SHP77 treated with DMSO at 0.1 percent for 48 hours (cell line): ENCODE data around the gene PXDC1.
"Not testable (repeated sequence)": the region's sequence is repeated elsewhere in the genome, so short reads cannot be mapped to it uniquely, and the experiment has no call there.

Source experiments
- DNase-seq: peaks from one replicate; lab custom pipeline; 2025; lab: John Stamatoyannopoulos, UW

Gene PXDC1

GRCh38 chr6:3762359-3762758 lies 10.8 kb upstream of the PXDC1 start:
- no peak for DNase-seq

DNA sequence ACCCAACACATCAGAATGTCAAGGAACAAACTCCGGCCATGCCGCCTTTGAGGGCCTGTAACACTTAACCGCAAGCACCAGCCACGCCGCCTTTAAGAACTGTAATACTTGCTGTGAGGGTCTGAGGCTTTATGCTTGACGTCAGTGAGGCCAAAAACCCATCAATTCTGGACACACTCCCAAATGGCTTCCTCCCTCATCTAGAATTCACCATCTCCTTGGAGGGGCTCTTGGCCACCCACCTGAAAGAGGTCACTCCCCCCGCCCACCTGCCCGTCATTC lies 10.4 kb upstream of the PXDC1 start:
- no peak for DNase-seq

DNA sequence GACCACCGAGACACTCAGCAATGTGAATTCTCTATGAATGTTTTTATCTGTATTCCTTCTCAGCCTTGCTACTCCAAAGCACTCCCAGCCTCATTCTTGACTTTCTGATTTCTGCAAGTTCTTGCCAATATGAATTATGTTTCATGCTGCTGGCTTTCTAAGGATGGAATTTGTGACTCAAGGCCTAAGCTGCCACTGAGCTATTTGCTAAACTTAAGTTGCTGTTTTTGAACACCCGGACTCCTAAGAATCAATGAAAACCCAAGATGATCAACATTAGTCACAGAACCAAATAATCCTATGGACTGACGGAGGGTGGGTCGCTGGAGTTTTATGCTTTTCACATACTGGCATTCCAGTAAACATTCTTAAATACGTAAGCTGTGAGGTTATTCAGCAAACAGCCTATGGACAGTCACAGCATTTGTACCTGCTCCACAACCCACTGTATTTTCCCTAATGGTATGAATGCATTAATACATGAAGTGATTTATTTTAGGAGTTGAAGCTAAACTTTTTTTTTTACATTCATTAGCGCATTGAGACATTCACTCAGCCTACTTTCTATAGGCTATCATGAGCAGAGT lies 8.2 kb upstream of the PXDC1 start:
- DNase-seq = no peak

- no peak for DNase-seq
Observed at GRCh38 chr6:3758842-3759144, 7.3 kb upstream of the PXDC1 start.

- not testable (repeated sequence) for DNase-seq
Observed at GRCh38 chr6:3757998-3758841, 6.7 kb upstream of the PXDC1 start.

DNA sequence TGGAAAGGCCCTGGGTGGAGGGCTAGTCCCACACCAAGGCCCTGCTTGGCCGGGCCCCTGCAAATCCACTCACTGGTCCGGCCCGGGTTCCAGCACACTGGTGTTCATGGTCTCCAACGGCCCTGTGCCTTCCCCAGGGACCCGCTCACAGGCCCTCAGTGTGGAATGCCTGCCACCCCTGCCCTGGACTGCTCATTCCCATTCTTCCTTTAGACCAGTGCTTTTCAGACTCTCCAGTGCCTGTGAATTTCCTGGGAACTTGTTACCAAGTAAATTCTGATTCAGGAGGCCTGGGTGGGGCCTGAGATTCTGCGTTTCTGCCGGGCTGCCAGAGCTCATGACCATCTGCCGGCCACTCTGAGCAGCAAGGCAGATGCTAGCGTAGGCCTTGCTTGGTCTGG lies 5.7 kb upstream of the PXDC1 start:
- no peak for DNase-seq

DNA sequence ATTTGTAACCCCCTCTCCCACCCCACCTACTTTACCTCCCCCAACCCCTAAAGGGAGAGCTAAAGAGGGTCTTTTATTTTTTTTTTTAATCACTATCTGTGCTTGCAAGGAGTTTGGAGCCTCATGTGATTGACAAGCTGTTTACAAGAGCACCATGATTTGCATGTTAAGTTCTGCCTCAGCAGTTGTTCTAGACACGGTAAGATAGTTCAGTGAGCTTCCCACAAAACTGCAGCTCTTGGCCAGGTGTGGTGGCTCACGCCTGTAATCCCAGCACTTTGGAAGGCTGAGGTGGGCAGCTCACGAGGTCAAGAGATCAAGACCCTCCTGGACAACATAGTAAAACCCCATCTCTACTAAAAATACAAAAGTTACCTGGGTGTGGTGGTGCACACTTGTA lies 5.0 kb upstream of the PXDC1 start:
- no peak for DNase-seq

DNA sequence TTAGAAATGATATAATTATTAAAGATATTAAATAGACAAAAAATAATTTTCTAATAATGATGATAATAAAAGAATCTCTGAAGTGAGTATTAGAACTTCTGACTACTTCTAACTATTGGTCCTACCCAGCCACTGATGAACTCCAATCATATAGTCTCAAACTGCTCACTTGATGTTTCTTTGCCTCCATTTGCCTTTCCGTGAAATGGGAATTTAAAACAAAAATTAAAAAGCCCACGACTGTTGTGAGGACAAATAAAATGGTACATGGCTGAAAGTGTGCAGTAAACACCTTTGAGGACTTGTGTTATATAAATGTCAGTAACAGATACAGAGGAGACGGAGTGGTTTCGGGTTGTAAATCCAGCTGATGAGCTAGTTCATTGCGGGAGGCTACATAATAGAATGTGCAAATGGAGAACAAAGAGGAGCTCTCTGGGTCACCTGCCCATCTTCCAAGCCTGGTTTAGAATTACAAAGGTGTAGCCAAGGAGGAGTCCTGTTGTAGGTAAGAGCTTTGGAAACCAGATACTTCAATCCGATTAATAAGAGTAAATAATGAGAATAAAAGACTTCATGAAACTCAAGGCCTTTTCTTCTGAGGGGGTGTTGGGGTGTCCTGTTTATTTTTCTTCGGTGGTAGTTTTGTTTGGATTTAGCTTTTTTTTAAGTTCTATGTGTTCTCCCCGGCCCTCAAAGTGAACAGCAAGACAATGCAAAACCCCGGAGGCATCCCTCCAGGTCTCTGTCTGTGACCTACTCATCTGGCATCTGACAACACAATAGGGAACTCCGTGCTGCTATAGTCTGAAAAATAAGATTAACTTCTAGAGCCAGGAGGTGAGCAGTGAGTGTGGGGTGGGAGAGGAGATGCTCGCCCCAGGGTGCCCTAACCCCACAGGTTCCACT lies 4.4 kb upstream of the PXDC1 start:
- no peak for DNase-seq

- no peak for DNase-seq
Observed at GRCh38 chr6:3754776-3755175, 3.3 kb upstream of the PXDC1 start.

GRCh38 chr6:3754032-3754725 lies 2.7 kb upstream of the PXDC1 start:
- DNase-seq = not testable (repeated sequence)

- no peak for DNase-seq
Observed at GRCh38 chr6:3753228-3753835, 1.8 kb upstream of the PXDC1 start.

GRCh38 chr6:3752531-3753227 lies 1.2 kb upstream of the PXDC1 start:
- DNase-seq = no peak

- DNase-seq = no peak
Observed at GRCh38 chr6:3751730-3752530, 417 bp upstream of the PXDC1 start.

- DNase-seq = no peak
Observed at GRCh38 chr6:3750317-3751076, 1.0 kb downstream of the PXDC1 start.

- no peak for DNase-seq
Observed at GRCh38 chr6:3749977-3750316, 1.6 kb downstream of the PXDC1 start.

- no peak for DNase-seq
Observed at GRCh38 chr6:3749067-3749841, 2.3 kb downstream of the PXDC1 start.

- DNase-seq = peak; percentile 24
Observed at GRCh38 chr6:3748208-3749066, 3.1 kb downstream of the PXDC1 start.

DNA sequence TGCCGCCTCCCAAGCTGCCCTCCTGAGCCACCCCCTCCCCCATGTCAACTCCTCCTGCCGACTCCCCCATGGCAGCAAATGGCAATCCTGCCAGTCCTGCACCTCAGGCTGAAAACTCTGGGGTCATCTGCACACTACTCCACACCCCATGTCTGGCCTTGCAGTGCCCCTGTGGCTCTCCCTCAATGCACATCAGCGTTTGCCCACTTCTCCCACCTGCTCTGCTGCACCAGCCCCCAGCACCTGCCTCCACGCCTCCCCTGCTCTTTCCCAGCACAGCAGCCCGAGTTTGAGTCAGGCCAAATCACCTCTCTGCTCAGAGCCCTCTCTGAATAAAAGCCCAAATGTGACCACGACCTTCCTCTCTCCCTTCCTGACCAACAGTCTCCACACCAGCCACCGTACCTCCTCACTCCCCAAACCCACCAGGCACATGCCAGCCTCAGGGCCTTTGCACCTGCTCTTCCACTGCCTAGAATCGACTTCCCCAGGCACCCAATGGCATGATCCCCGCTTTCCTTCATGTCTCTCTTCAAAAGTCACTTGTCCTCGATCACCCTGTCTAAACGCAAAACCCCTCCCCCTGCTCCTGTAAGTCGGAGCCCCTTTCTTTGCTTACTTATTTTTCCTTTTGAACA lies 4.3 kb downstream of the PXDC1 start:
- no peak for DNase-seq
